Umbilical cord (tissue), 1 donor: ENCODE measurements around the gene CHDH. TPM values are rescaled to one million over a fixed set of nuclear protein-coding genes. Genes with fewer than 3 reads are reported as not detected.

ENCODE experiments used
- total RNA-seq: library from RNA; depleted of rRNA; stranded (reverse); fragments of >200 nt; gene quantifications from one replicate; pipeline ENCODE4 v1.2.3, GENCODE V29; 2014; ENCODE audit warnings: low replicate concordance; ENCODE audit not compliant: insufficient read depth

Gene CHDH
- total RNA-seq, 1 donor from 2014 or later = 0.48 TPM

Other genes starting within 250 kb of the CHDH start
- 2.9 TPM for gene IL17RB, start 149 bp upstream of the CHDH start, total RNA-seq
- gene ACTR8, start 35.7 kb upstream of the CHDH start, total RNA-seq = 11.1 TPM
- gene SELENOK, start 45.4 kb upstream of the CHDH start, total RNA-seq = 43.3 TPM